ENCODE results near the gene LGALS4. TPM values are rescaled to one million over a fixed set of nuclear protein-coding genes. Genes with fewer than 3 reads are reported as not detected.

Gene LGALS4
- total and polyA plus RNA-seq, 9 of the 15 experiments (the other 6 are each of a cell fraction or from before 2014, with no cell fraction given) = 0.08 to 1.1 (median 0.30) TPM; not detected in 3

GRCh38 chr19:38784224-38784623, 28.5 kb downstream of the LGALS4 start (continued):
- TF ChIP-seq ZNF121 (CRISPR knock-in tag; conservative IDR thresholded peaks at IDR 0.05) (0 out of 2 replicates have a peak, but pooled peaks have one; percentile 7), CTCF (IDR thresholded peaks at IDR 0.05 in 2 of 3, conservative IDR thresholded peaks at IDR 0.05 in 1 of 3; ENCODE audit: insufficient read depth in 2 of 3, low read depth in 1 of 3, low read length in 3 of 3) (no peak), ZKSCAN8 (CRISPR knock-in tag; IDR thresholded peaks at IDR 0.05) (no peak), E2F5 (CRISPR knock-in tag; IDR thresholded peaks at IDR 0.05) (no peak), TCF3 (CRISPR knock-in tag; IDR thresholded peaks at IDR 0.05) (no peak), SMAD1 (IDR thresholded peaks at IDR 0.05; ENCODE audit: low read depth, low read length, partially characterized antibody) (no peak), CBFA2T3 (IDR thresholded peaks at IDR 0.05) (no peak), ZNF740 (CRISPR knock-in tag; IDR thresholded peaks at IDR 0.05) (no peak), ZNF740 (tag; IDR thresholded peaks at IDR 0.05) (no peak), PHF20 (IDR thresholded peaks at IDR 0.05; ENCODE audit: partially characterized antibody) (no peak), MAFK (IDR thresholded peaks at IDR 0.05; ENCODE audit: low read length) (no peak), HNRNPL (IDR thresholded peaks at IDR 0.05; ENCODE audit: low read depth, low read length) (no peak), STAG1 (CRISPR knock-in tag; IDR thresholded peaks at IDR 0.05; ENCODE audit: borderline replicate concordance) (no peak), POLR2B (IDR thresholded peaks at IDR 0.05; ENCODE audit: low read depth, partially characterized antibody) (no peak), ZNF695 (CRISPR knock-in tag; IDR thresholded peaks at IDR 0.05) (no peak), CREB5 (CRISPR knock-in tag; IDR thresholded peaks at IDR 0.05) (no peak), GMEB1 (CRISPR knock-in tag; IDR thresholded peaks at IDR 0.05) (no peak), ZNF212 (CRISPR knock-in tag; IDR thresholded peaks at IDR 0.05) (no peak), ZC3H4 (CRISPR knock-in tag; IDR thresholded peaks at IDR 0.05; ENCODE audit: borderline replicate concordance) (no peak), MXD1 (CRISPR knock-in tag; IDR thresholded peaks at IDR 0.05; ENCODE audit: borderline replicate concordance, poor library complexity, severe bottlenecking) (no peak), NCOA1 (IDR thresholded peaks at IDR 0.05; ENCODE audit: low read depth) (no peak), RAD21 (CRISPR knock-in tag; conservative IDR thresholded peaks at IDR 0.05 in 1 of 2, IDR thresholded peaks at IDR 0.05 in 1 of 2) (no peak)
